Right forelimb (tissue), 1 donor: ENCODE measurements around the gene KMT2E.

ENCODE experiments used
- DNase-seq: peaks from one replicate; pipeline ENCODE4 v3.0.0-alpha.2; 2018

The KMT2E gene

DNA sequence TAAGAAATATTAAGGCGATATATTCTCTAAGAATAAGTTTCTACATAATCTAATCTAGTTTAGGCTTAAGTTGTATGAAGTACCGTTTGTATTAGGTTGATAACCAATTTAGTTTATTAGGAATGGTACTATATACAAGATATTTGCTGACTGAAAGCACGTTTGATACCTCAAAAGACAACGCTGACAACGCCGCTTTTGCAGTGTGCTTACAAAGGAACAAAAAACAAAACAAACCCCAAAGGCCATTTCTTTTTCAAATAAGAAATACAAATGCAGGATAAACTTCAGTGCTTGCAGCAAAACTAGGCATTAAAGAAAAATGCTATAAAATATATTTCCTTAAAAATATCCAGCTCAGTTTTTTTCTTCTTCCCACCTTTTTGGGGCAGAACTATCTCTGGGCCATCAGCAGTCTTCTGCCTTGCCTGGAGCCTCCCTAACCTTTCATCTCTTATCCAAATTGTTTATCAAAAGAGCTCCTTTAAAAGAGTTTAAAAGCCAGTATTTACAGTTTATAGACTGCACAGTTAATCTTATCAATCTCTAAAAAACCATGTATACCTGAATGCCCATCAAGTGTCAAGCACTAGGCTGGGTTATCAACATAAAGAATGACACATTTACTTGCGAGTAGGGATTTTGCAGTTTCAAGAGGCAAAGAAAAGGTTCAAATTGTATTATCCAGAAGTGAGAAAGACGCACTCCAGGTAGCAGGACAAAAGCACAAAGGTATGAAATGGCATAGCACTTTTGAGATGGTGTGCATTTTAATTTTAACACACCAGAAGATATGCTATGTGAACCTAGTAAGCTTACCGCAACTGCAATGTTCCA is 4.1 kb upstream of the KMT2E start:
- no peak for DNase-seq

DNA sequence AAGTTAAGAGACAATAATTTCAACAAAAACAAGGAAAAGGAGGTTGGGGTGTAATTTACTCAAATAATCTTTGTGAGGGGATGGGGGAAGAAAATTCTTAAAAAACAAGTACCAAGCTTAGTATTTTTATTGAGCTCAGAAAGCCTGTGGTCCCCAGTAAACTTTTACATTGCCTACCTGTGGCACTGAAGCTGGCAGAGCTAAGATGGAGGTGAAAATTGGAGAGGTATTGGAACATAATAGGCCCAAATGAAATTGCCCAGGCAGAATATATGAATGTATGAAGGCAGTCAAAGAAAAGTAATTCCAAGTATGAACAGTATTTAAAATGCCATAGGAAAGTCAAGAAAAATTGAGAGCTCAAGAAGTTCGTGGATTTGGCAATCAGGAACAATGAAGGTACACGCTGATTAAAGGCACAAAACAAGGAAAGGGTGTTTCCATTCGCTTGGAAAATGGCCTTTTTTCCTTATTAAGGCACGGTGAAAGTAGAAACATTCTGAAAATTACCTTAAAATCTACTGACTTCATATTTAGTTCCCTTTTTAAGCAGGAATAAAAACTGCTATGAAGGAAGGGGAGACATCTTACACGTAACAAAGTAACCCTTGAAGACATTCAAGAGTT is 3.4 kb upstream of the KMT2E start:
- DNase-seq, result no peak

DNA sequence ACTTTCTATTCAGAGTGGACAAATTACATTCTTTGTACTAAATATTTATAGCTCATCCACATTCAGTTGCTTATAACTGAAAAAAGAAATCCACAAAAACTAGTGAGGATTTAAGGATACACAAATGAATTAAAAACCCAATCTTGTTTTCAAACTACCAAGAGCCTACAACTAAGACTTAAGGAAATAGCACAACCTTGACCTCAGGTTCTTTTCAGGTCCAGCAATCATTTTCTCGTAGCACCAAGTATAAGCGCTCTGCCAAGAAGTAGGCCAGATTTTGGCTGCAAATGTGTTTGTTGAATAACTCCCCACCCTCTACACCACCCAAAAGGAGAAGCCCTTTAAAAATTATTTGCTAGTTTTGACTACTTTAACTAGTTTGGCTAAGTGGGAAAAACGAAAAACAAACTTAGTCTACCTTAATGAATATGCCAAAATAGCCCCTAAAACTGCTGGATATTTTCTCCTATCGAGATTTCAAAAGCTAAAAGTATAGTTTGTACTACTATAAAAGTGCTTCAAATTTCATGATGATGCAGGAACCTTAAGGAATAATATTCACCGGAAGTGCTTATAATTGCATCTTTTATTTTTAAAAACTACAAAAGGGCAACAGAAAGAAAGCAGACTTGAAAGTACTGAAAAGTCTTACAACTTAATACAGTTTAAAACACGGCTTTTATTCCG is 2.7 kb upstream of the KMT2E start:
- DNase-seq, result no peak

DNA sequence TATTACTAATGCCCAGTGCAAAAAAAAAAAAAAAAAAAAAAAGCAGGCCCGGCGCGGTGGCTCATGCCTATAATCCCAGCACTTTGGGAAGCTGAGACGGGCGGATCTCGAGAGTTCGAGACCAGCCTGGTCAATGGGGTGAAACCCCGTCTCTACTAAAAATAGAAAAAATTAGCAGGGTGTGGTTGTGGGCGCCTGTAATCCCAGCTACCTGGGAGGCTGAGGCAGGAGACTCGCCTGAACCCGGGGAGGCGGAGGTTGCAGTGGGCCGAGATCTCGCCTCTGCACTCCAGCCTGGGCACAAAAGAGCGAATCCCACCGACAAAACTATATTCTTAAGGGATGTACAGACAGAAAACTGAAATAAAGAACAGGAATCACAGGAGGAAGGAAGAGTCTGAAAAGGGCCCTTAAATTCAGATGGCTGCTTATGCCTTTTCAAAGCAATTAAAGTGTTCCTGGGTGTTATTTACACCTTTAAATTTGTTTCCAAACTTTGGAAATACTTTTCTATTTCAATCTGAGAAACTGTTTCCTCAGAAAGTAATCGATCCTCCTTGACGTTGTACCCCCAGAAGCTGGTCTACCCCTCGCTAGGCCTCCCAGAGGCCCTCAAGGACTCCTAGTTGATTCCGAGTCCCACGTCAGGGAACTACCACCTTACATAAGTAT is 2.0 kb upstream of the KMT2E start:
- peak; percentile 48 for DNase-seq

DNA sequence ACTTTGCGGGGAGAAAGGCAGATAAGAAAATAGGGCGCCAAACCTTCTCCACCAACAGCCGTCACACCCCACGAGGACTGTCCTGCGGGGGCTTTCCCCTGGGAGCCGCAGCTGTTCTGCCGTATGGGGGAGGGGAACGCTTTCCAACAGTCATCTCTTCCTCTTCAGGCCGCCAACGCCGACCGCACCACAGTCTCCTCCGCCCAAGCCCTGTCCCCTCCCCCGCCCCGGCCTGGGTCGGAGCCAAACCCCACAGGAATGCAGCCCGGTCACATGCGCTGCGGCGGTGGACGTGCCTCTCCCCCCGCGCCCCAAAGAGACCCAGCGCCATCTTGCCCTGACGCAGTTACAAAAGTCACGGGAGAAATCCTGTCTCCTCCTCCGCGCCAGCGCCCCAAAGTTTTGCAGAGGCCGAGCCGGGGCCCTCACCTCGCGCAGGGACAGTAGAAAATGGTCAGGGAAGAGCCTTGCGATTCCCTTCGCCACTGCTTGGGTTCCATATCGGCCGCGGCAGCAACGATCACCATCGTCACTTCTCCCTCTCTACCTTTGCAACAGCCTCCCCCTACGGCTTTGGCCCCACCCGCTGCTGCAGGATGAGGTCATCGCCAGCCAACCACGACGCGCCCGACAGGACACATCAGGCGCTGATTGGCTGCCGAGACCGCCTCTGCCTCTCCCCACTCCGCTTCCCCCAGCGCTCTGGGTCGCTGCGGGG is 1.3 kb upstream of the KMT2E start:
- DNase-seq, result peak; percentile 100

DNA sequence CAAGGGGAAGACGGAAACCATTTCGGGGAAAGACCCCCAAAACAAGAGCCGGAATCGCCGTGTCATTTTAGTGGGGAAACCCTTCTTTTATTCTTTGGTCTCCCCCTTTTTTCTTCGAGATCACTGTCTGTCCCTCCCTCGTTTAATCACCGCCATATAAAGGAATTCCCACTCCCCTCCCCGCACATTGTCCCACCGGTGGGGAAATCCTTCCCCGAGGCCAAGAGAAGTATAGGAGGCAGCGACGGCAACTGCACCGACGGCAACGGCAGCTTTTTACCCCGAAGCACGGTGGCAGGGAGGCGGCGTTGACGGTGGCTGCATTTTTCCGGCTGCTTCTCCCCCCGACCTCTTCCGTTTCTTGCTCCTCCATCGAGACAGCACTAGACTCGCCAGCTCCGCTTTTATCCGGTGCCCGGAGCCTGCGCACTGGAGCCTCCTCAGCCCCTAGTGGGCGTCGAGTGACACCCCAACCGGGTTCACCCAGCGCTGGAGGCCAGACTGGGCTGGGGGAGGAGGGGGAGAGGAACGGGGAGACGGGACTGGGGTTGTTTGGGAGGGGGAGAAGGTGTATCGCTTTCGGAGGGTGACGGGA is 687 bp upstream of the KMT2E start:
- DNase-seq, result peak; percentile 97

DNA sequence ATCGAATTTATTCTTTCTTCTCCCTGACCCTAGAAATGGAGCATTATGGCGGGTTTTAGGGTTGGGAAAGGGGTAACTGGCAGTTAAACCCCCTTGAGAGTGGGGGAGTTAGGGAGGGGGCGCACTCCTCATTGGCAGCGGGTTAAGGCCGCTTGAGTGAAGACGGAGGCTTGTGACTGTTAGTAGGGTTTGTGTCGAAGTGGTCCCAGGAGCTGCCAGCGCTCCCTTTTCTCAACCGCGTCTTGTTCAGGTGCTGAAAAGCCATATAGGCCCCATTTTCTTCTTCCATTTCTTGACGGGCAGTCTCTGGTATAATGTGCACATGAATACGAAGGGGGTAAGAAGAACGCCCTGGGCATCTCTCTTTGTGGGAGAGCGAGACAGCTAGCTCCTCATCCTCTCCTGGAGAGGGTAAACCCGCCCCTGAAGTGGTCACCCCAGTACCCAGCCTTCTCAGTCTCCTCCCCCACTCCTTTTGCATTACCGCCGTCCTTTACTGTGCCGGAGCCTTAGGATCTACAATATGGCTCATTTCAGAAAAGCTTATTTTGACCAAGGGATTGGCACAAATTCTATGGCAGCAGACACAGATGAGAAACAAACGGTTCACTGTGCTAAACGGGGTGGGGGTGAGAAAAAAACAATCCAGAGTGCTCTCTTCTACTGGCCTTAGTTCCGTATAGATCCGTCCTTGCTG is 836 bp downstream of the KMT2E start:
- peak; percentile 71 for DNase-seq

DNA sequence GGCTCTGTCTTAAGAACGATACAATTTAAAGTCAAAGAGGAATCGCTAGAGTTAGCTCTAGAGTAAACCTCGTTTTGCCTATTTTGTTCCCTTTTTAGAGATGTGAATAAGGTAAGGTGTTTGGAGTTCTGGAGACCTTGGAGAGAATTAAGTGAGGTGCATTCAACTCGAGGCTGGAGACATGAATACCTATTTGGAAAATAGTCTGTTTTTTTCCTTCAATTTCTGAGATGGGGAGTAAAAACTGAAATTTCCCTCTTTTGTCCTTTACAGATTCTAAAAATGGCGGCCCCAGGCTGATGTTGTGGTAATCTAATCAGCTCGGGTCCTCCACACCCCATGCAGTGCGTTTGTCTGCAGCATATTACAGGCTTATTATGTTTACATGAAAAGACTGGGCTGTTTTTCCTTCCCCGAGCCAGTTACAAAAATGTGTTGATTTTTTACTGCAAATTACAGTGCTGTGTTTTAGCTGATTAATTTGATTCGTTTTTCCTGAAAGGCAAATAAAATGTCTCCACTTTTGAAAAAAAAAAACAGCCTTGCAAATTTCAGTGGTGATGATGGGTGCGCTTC is 1.5 kb downstream of the KMT2E start:
- no peak for DNase-seq

DNA sequence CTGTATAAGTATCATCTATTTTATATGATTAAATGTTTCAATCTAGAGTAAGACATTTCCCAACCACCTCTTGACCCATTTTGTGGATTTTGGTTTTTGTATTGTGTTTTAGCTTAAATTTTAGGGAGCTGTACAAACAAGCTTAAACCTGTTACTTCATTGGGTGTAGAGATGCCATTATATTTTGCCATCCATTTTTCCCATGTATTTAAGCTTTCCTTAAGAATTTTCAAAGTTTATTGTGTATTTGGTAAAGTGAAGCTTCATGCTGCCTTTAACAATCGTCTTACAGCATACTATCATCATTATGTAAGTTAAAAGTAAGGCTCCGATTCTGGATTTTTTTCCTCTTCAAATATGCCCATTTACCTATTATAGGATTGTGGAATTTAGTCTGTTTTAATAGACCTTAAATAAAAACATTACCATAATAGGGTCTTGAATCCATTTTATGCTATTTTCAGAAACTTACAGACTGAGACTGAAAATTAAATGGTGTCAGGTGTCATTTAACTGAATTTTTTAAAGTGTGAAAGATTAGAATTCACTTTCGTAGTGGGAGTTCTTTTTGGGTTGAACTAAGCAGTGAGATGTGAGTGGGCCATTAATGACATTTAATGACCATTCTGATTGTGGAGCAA is 2.2 kb downstream of the KMT2E start:
- DNase-seq, result no peak

DNA sequence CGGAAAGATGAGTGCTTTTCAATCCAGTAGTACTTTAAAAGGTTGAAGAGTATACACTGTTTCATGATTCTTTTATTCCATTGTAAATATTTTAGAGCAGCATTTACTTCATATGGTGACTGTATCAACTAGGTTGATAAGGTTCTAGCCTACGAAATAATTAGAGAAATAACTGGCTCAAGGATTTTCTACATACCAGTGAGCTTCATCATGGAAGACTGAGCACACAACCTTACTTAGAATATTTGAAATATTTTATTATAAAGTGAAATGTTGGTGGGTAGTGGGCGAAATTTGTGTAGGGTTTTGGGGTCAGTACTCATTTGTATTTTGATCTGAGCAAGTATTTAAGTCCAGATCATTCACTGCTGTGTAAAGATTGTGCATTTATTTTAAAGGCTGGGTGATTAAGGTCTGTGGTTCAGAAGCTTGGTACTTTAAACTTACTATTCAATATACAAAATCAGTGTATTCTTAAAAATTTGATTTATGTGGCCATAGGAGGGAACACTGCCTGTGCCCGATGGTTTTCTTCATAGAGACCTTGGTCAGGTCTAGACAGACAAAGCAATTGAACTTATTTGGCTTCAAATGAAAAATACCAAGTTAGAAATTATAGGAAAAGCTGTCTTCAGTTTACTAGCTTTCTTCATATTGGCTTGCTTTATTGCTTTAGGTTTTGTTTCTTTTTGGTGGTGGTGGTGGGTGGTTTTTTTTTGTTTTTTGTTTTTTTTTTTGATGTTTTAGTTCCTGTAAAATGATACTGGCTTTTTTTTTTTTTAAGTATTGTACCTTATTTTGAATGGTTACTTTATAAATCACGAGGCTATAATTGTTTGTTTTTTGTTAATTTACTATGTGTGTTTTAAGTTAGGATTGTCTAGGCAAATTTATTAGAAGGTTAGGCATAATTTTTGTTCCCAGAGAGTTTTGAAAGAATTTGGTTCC is 3.0 kb downstream of the KMT2E start:
- no peak for DNase-seq

DNA sequence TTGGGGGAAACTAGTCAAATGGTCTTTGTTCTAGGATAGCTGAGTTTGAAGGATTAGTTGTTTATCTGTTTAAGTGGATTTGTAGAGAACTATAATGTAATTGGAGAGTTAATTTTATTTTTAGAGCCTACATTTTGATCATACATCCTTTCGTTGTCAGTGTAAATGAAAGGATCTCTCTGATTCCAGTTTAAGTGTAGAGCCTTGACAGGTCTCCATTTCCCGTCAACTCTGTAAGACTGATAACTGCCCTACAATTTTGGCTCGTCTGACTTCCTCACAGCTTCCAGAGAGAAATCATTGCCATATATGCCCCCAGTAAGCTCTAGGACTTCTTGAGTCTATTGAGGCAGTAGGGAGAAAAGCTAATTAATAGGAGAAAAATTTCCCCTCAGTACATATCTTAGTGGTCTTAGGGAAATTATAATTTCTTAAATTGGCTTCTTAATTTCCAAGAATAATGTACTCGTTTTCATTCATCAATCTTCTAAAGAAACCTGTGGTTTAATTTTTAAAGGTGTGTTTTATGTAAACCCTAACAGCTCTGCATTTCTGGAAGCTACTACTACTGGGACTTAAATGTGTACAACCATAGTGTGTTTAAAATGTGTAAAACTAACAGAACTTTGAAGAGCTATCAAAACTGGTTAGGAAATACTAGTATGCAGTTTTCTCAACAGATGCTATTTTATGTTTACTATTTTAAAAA is 3.8 kb downstream of the KMT2E start:
- DNase-seq, result no peak

DNA sequence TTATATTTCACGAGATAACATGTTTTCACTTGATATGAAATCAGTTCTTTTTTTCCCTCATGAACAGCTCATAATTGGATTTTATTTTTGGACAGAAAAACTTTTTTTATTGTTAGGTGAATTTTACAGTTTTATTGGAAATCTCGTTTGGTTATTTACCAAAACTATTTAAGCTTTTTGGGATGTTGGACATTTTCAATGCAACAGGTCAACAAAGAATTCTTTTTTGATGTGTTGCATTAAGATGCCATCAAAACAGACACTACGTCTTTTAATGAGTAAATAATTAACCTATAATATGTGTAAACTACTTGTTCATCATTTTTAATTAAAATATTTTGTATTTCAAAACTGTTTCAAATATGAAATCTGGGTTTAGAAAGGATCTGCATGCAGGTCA is 5.3 kb downstream of the KMT2E start:
- DNase-seq, result no peak

DNA sequence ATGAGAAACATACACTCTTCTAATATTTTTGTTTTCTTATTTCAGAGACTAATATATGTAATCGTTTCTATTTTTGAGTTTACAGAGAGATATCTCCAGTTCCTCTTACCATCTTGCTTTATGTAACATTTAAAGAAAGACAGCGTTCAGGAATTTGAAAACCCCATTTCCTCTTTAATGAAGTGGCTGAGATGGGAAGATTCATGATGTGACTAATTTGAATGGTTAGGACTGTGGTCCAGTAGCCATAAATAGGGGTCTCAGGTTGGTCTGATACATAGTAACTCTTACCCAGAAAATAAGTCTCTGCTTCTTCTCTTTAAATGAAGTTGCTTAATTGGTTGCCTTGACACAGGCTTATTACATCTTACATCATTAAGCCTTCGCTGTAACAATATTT is 6.9 kb downstream of the KMT2E start:
- DNase-seq, result no peak

DNA sequence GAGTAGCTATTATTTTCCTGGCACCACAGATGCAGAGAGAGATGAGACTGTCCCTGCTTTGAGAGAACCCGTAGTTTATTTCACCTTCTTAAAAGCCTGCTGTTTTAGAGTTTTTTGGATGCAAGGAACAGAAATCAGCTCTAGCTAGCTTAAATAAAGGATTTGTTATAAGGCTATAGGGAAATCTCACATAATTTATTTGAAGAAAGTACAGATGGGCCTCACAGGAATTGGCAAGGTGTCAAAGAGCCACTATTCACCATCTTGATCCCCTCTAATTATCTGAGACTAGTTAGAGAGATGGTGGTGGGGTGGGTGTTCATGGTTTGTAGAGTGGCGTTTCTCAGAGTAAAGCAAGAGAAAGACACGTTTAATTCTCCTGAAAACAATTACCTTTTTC is 7.3 kb downstream of the KMT2E start:
- DNase-seq, result no peak

DNA sequence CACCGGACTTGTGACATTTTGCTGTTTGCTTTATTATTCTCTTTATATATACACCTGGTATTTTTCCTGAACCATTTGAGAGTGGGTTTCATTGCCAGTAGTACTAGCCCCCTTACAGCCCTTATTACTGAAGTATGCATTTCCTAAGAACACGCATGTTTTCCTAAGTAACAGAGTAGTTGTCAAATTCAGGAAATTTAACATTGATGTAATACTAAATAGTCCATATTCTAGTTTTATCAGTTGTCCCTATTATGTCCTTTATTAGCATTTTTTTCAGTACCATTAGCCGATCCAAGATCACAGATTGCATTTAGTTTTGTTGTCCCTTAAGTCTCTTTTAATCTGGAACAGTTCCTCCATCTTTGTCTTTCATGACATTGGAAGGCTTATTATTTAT is 8.0 kb downstream of the KMT2E start:
- no peak for DNase-seq

DNA sequence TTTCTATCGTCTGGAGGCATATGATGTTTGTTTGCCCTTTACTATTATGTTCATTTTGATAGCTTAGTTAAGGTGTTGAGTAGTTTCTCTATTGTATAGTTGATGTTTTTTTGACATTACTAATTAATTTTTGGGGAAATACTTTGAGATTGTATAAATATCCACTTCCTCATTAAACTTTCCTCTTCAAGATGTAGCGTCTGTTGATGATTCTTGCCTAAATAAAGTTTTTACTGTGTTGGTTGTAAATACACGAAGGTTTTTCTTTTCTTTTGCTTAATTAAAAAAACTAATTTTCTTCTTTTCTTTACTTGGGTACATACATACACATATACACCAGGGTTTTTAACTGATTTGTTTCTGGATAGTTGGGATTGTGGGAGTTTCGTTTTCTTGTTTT is 8.5 kb downstream of the KMT2E start:
- no peak for DNase-seq

DNA sequence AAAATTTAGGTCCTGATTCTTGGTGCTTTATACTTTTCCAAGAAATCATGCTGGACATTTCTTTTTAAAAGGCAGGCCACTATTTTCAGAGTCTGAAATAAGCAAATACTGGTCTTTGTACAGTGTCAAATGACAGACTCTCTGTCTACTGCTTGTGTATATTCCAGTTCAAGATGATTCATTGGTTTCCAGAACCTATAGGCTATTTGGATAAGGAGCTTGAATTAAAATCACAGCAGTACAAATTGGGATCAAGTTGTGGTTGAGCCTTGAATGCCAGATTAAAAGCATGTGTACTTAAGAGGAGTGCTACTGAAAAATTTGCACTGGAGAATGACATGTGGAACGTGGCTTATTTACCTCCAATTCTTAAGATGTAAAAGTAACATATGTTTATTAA is 10.7 kb downstream of the KMT2E start:
- DNase-seq, result no peak

DNA sequence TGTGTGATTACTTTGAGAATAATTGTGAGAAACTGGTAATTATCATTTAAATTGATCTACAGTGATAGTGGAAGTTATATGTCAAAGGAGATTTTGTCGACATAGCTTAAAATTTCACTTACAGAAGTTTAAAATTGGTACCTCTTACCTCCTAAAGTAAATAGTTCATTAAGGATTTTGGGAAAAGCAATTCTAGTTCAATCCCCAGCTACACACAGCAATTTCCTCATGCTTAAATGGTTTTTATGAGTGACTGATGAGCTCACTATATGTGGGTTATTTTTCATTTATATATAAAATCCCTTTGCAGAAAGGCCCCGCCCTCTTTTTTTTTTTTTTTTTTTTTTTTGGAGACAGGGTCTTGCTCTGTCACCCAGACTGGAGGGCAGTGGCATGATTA is 12.7 kb downstream of the KMT2E start:
- no peak for DNase-seq
